Measurements from ENCODE around the gene C16orf74. TPM values are rescaled to one million over a fixed set of nuclear protein-coding genes. Genes with fewer than 3 reads are reported as not detected.

The C16orf74 gene
- total RNA-seq, 1 donor from 2014 or later, result 11.6 TPM

GRCh38 chr16:85680352-85680944 is 70.4 kb downstream of the C16orf74 start:
- DNase-seq (ENCODE audit: low read depth), result no peak
- Histone ChIP-seq H3K27me3 (ENCODE audit: control insufficient read depth, insufficient read depth, low read length) (no peaks in the 10 kb centered on the region), H3K36me3 (ENCODE audit: control insufficient read depth, insufficient read depth, low read length) (no peaks in the 10 kb centered on the region), H3K4me3 (ENCODE audit: low read depth, low read length) (no peak overlapping the region)
- no peak for TF ChIP-seq CTCF (IDR thresholded peaks at IDR 0.05; ENCODE audit: insufficient read depth, low read length, poor library complexity, severe bottlenecking)

GRCh38 chr16:85679870-85680269 is 71.0 kb downstream of the C16orf74 start:
- Histone ChIP-seq H3K27me3 (ENCODE audit: control insufficient read depth, insufficient read depth, low read length) (no peaks in the 10 kb centered on the region), H3K4me3 (ENCODE audit: low read depth, low read length) (no peak overlapping the region), H3K36me3 (ENCODE audit: control insufficient read depth, insufficient read depth, low read length) (no peaks in the 10 kb centered on the region)
- no peak for DNase-seq (ENCODE audit: low read depth)
- no peak for TF ChIP-seq CTCF (IDR thresholded peaks at IDR 0.05; ENCODE audit: insufficient read depth, low read length, poor library complexity, severe bottlenecking)

- Histone ChIP-seq H3K4me3 (ENCODE audit: low read depth, low read length) (no peak overlapping the region), H3K27me3 (ENCODE audit: control insufficient read depth, insufficient read depth, low read length) (no peaks in the 10 kb centered on the region), H3K36me3 (ENCODE audit: control insufficient read depth, insufficient read depth, low read length) (peaks cover 2% of the 10 kb centered on the region)
- DNase-seq (ENCODE audit: low read depth), result no peak
- no peak for TF ChIP-seq CTCF (IDR thresholded peaks at IDR 0.05; ENCODE audit: insufficient read depth, low read length, poor library complexity, severe bottlenecking)
Measured at GRCh38 chr16:85678821-85679220, 72.1 kb downstream of the C16orf74 start.

GRCh38 chr16:85678016-85678415 is 72.9 kb downstream of the C16orf74 start:
- DNase-seq (ENCODE audit: low read depth), result no peak
- Histone ChIP-seq H3K36me3 (ENCODE audit: control insufficient read depth, insufficient read depth, low read length) (peaks cover 3% of the 10 kb centered on the region), H3K4me3 (ENCODE audit: low read depth, low read length) (no peak overlapping the region), H3K27me3 (ENCODE audit: control insufficient read depth, insufficient read depth, low read length) (no peaks in the 10 kb centered on the region)
- no peak for TF ChIP-seq CTCF (IDR thresholded peaks at IDR 0.05; ENCODE audit: insufficient read depth, low read length, poor library complexity, severe bottlenecking)

- no peak for TF ChIP-seq CTCF (IDR thresholded peaks at IDR 0.05; ENCODE audit: insufficient read depth, low read length, poor library complexity, severe bottlenecking)
- H3K36me3 ChIP-seq (ENCODE audit: control insufficient read depth, insufficient read depth, low read length), result peaks cover 4% of the 10 kb centered on the region
- no peak for DNase-seq (ENCODE audit: low read depth)
- H3K27me3 ChIP-seq (ENCODE audit: control insufficient read depth, insufficient read depth, low read length), result no peaks in the 10 kb centered on the region
- no peak overlapping the region for H3K4me3 ChIP-seq (ENCODE audit: low read depth, low read length)
Measured at GRCh38 chr16:85677383-85677967, 73.4 kb downstream of the C16orf74 start.

- TF ChIP-seq CTCF (IDR thresholded peaks at IDR 0.05; ENCODE audit: insufficient read depth, low read length, poor library complexity, severe bottlenecking), result no peak
- H3K4me3 ChIP-seq (ENCODE audit: low read depth, low read length), result no peak overlapping the region
- DNase-seq (ENCODE audit: low read depth), result no peak
- peaks cover 4% of the 10 kb centered on the region for H3K36me3 ChIP-seq (ENCODE audit: control insufficient read depth, insufficient read depth, low read length)
- no peaks in the 10 kb centered on the region for H3K27me3 ChIP-seq (ENCODE audit: control insufficient read depth, insufficient read depth, low read length)
Measured at GRCh38 chr16:85676466-85676865, 74.4 kb downstream of the C16orf74 start.
